ENCODE data around the gene SLC28A1. TPM values are rescaled to one million over a fixed set of nuclear protein-coding genes. Genes with fewer than 3 reads are reported as not detected.

The SLC28A1 gene
- total and polyA plus RNA-seq, 4 donors, result 0.09 to 39.7 (median 18.3) TPM

- Histone ChIP-seq H3K36me3 (ENCODE audit: control insufficient read depth in 4 of 4, insufficient read depth in 3 of 4, low read depth in 1 of 4, low read length in 3 of 4) (peaks cover 2 to 55% (median 26%) of the 10 kb centered on the region in 4 donors), H3K27ac (ENCODE audit: low read depth in 1 of 2, low read length in 2 of 2) (no peak overlapping the region), H3K4me1 (ENCODE audit: control insufficient read depth in 4 of 4, insufficient read depth in 4 of 4, low read length in 3 of 4) (peaks cover 0 to 6% (median under 1%) of the 10 kb centered on the region in 4 donors), H3K9ac (ENCODE audit: low read depth in 1 of 2, low read length in 2 of 2) (no peak overlapping the region), H3K9me3 (ENCODE audit: control insufficient read depth in 4 of 4, low read length in 3 of 4) (no peaks in the 10 kb centered on the region), H3K27me3 (ENCODE audit: control insufficient read depth in 4 of 4, insufficient read depth in 4 of 4, low read length in 3 of 4) (no peaks in the 10 kb centered on the region), H3K4me3 (ENCODE audit: low read depth in 1 of 3, low read length in 3 of 3) (no peak overlapping the region)
- TF ChIP-seq RXRA (IDR thresholded peaks at IDR 0.05) (peak in 1 of 2 donors; percentile 27), HNF4A (conservative IDR thresholded peaks at IDR 0.05) (no peak), JUND (IDR thresholded peaks at IDR 0.05) (no peak), SP1 (IDR thresholded peaks at IDR 0.05) (peak; percentile 24), RAD21 (IDR thresholded peaks at IDR 0.05) (no peak)
- DNase-seq (ENCODE audit: low spot score), result no peak
- WGBS, result 73% methylated on average over 5 of the region's 5 CpGs
Measured at GRCh38 chr15:84929795-84930603, 45.5 kb downstream of the SLC28A1 start.

GRCh38 chr15:84934942-84935729 lies 50.7 kb downstream of the SLC28A1 start:
- no peaks in the 10 kb centered on the region for H3K9me3 ChIP-seq (ENCODE audit: control insufficient read depth in 4 of 4, low read length in 3 of 4)
- no peaks in the 10 kb centered on the region for H3K27me3 ChIP-seq (ENCODE audit: control insufficient read depth in 4 of 4, insufficient read depth in 4 of 4, low read length in 3 of 4)
- H3K4me3 ChIP-seq (ENCODE audit: low read depth in 1 of 3, low read length in 3 of 3), result no peak overlapping the region
- no peaks in the 10 kb centered on the region for H3K4me1 ChIP-seq (ENCODE audit: control insufficient read depth in 4 of 4, insufficient read depth in 4 of 4, low read length in 3 of 4)
- H3K27ac ChIP-seq (ENCODE audit: low read depth in 1 of 2, low read length in 2 of 2), result no peak overlapping the region
- TF ChIP-seq HNF4G (IDR thresholded peaks at IDR 0.05) (no peak), YY1 (IDR thresholded peaks at IDR 0.05) (no peak), FOXA1 (IDR thresholded peaks at IDR 0.05) (no peak), CTCF (IDR thresholded peaks at IDR 0.05; ENCODE audit: low read depth, low read length, missing input control) (peak; percentile 6), JUND (IDR thresholded peaks at IDR 0.05) (no peak), FOXA2 (IDR thresholded peaks at IDR 0.05) (no peak), REST (IDR thresholded peaks at IDR 0.05) (no peak), MAX (IDR thresholded peaks at IDR 0.05) (no peak), ZBTB33 (IDR thresholded peaks at IDR 0.05) (no peak), EGR1 (IDR thresholded peaks at IDR 0.05; ENCODE audit: low read depth in 2 of 2) (no peak), HNF4A (conservative IDR thresholded peaks at IDR 0.05) (no peak), SP1 (IDR thresholded peaks at IDR 0.05) (no peak), RAD21 (IDR thresholded peaks at IDR 0.05) (peak; percentile 21 to 64)
- TF ChIP-seq, protein P1, sequence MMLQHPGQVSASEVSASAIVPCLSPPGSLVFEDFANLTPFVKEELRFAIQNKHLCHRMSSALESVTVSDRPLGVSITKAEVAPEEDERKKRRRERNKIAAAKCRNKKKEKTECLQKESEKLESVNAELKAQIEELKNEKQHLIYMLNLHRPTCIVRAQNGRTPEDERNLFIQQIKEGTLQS (IDR thresholded peaks at IDR 0.05), result no peak
- peaks cover 2 to 69% (median 34%) of the 10 kb centered on the region in 4 donors for H3K36me3 ChIP-seq (ENCODE audit: control insufficient read depth in 4 of 4, insufficient read depth in 3 of 4, low read depth in 1 of 4, low read length in 3 of 4)
- no peak for DNase-seq (ENCODE audit: low spot score)
- H3K9ac ChIP-seq (ENCODE audit: low read depth in 1 of 2, low read length in 2 of 2), result no peak overlapping the region
- 82% methylated on average over 21 of the region's 21 CpGs for WGBS
